CD4-positive, alpha-beta memory T cell (primary cell): Measurements from ENCODE around the gene RAP1A. TPM values are rescaled to one million over a fixed set of nuclear protein-coding genes. Genes with fewer than 3 reads are reported as not detected.
"Not testable (repeated sequence)": the region's sequence is repeated elsewhere in the genome, so short reads cannot be mapped to it uniquely, and the experiment has no call there.

Experiments
- CTCF ChIA-PET: fragments of 350-600 bp; sonication (Branson Sonifier 250); formaldehyde crosslinking; loops from one replicate; lab custom pipeline; 2021; ENCODE audit warnings: inconsistent platforms; ENCODE audit not compliant: partially characterized antibody; lab: Charles Lee
- POLR2A ChIA-PET: fragments of 350-600 bp; sonication (Branson Sonifier 250); formaldehyde crosslinking; loops from one replicate; lab custom pipeline; 2021; ENCODE audit not compliant: partially characterized antibody; lab: Charles Lee
- DNase-seq, 5 donors: peaks; one replicate each; pipeline versions ENCODE4 v3.0.0 to v3.0.0-alpha.2; 2020 to 2022; ENCODE audit warnings: mixed read lengths in 1 of 5
- H3K27ac ChIP-seq: one replicate; pipeline ENCODE4 v1.7.0; 2013; ENCODE audit warnings: low read depth, low read length
- H3K27me3 ChIP-seq: 2 replicates; pipeline ENCODE4 v1.7.0; 2013; ENCODE audit warnings: mild to moderate bottlenecking, low read length, moderate library complexity; ENCODE audit not compliant: insufficient read depth
- H3K36me3 ChIP-seq: 2 replicates; pipeline ENCODE4 v1.7.0; 2013; ENCODE audit warnings: mild to moderate bottlenecking, low read length, moderate library complexity; ENCODE audit not compliant: insufficient read depth
- H3K4me1 ChIP-seq: 2 replicates; pipeline ENCODE4 v1.7.0; 2013; ENCODE audit warnings: mild to moderate bottlenecking, low read length, moderate library complexity; ENCODE audit not compliant: insufficient read depth
- H3K4me3 ChIP-seq, 2 donors: one replicate each; pipeline ENCODE4 v1.7.0; 2013; ENCODE audit warnings: low read length in 2 of 2, mild to moderate bottlenecking in 1 of 2
- H3K9me3 ChIP-seq, 2 donors: one replicate each; pipeline ENCODE4 v1.7.0; 2013; ENCODE audit warnings: low read length in 2 of 2, control low read depth in 1 of 2; ENCODE audit not compliant: control insufficient read depth in 1 of 2
- H3K27ac Mint-ChIP-seq, 7 donors: one replicate each; pipeline ENCODE4 v1.8.0; 2020 to 2021; ENCODE audit warnings: mixed read lengths in 7 of 7, mild to moderate bottlenecking in 6 of 7, inconsistent platforms in 3 of 7, moderate library complexity in 3 of 7
- H3K27me3 Mint-ChIP-seq, 2 donors: one replicate each; pipeline ENCODE4 v1.8.0; 2020 to 2021; ENCODE audit warnings: mixed read lengths in 2 of 2
- H3K36me3 Mint-ChIP-seq, 2 donors: one replicate each; pipeline ENCODE4 v1.8.0; 2020 to 2021; ENCODE audit warnings: mixed read lengths in 2 of 2, inconsistent platforms in 1 of 2, mild to moderate bottlenecking in 1 of 2
- H3K4me1 Mint-ChIP-seq, 4 donors: one replicate each; pipeline ENCODE4 v1.8.0; 2020 to 2021; ENCODE audit warnings: mixed read lengths in 4 of 4, mild to moderate bottlenecking in 1 of 4
- H3K4me3 Mint-ChIP-seq, 8 donors: one replicate each; pipeline ENCODE4 v1.8.0; 2020 to 2021; ENCODE audit warnings: mixed read lengths in 8 of 8, mild to moderate bottlenecking in 7 of 8, moderate library complexity in 6 of 8, inconsistent platforms in 3 of 8
- H3K9me3 Mint-ChIP-seq, 8 donors: one replicate each; pipeline ENCODE4 v1.8.0; 2020 to 2021; ENCODE audit warnings: mixed read lengths in 8 of 8, mild to moderate bottlenecking in 5 of 8, inconsistent platforms in 3 of 8, moderate library complexity in 1 of 8
- intact Hi-C: fragments of 100-400 bp; cut with micrococcal nuclease; formaldehyde crosslinking; loops from one replicate; pipeline ENCODE4 v1.15.1; 2023
- polyA plus RNA-seq, 2 donors: library from polyadenylated mRNA; unstranded; fragments of 300-500 nt; fragmentation: Illumina TruSeq; gene quantifications; one replicate each; pipeline ENCODE4 v1.2.3, GENCODE V29; 2021
- total RNA-seq, 2 experiments: library from RNA; stranded (reverse); gene quantifications; one replicate each; pipeline ENCODE4 v1.2.3, GENCODE V29; 2021

The RAP1A gene
- total and polyA plus RNA-seq, 4 experiments from 2014 or later = 67.2 to 134 (median 108) TPM

- H3K4me3 ChIP-seq = no peak overlapping the region
- H3K27ac ChIP-seq = no peak overlapping the region
- Mint-ChIP-seq H3K36me3 (peaks cover 35 to 46% of the 10 kb centered on the region in 2 donors), H3K4me3 (peak overlapping the region in 5 of 8 donors; percentile 11 to 45 (median 29)), H3K27ac (peak overlapping the region in 5 of 7 donors; percentile 14 to 76 (median 54)), H3K9me3 (peaks cover 0 to 10% (median 4%) of the 10 kb centered on the region in 8 donors), H3K4me1 (peaks cover 56 to 87% (median 67%) of the 10 kb centered on the region in 4 donors), H3K27me3 (no peaks in the 10 kb centered on the region)
- ChIA-PET CTCF (no interaction called here), POLR2A (interaction anchor here (0.8 kb wide), 1 partner anchor 15 kb away, joined by 5 read pairs; no protein-coding TSS in a partner anchor)
- no peak for DNase-seq
- H3K9me3 ChIP-seq = no peaks in the 10 kb centered on the region
- intact Hi-C loops = no loop called here
- no peaks in the 10 kb centered on the region for H3K27me3 ChIP-seq
- peaks cover 3% of the 10 kb centered on the region for H3K36me3 ChIP-seq
- peaks cover 63% of the 10 kb centered on the region for H3K4me1 ChIP-seq
Observed at GRCh38 chr1:111672331-111672730, 52.7 kb downstream of the RAP1A start.

- DNase-seq = no peak
- Mint-ChIP-seq H3K36me3 (peaks cover 53 to 75% of the 10 kb centered on the region in 2 donors), H3K27me3 (no peaks in the 10 kb centered on the region), H3K9me3 (peaks cover 0 to 24% (median 11%) of the 10 kb centered on the region in 8 donors), H3K4me3 (no peak overlapping the region), H3K27ac (peak overlapping the region in 3 of 7 donors; percentile 18 to 35 (median 20)), H3K4me1 (peaks cover 35 to 59% (median 45%) of the 10 kb centered on the region in 4 donors)
- no peak overlapping the region for H3K27ac ChIP-seq
- ChIA-PET POLR2A (interaction anchor here (0.6 kb wide), 1 partner anchor 85 kb away, joined by 3 read pairs; no protein-coding TSS in a partner anchor), CTCF (interaction anchor here (1.1 to 2.2 kb wide), 2 partner anchors 27 to 170 kb away, joined by 3 to 6 read pairs; no protein-coding TSS in a partner anchor)
- no peak overlapping the region for H3K4me3 ChIP-seq
- intact Hi-C loops = no loop called here
- H3K4me1 ChIP-seq = peaks cover 24% of the 10 kb centered on the region
- H3K9me3 ChIP-seq = no peaks in the 10 kb centered on the region
- H3K27me3 ChIP-seq = no peaks in the 10 kb centered on the region
- peaks cover 3% of the 10 kb centered on the region for H3K36me3 ChIP-seq
Observed at GRCh38 chr1:111677604-111678003, 58.0 kb downstream of the RAP1A start.

GRCh38 chr1:111679541-111679940, 60.0 kb downstream of the RAP1A start:
- Histone ChIP-seq H3K9me3 (peaks cover 0 to 1% of the 10 kb centered on the region in 2 donors), H3K36me3 (peaks cover 3% of the 10 kb centered on the region), H3K27ac (no peak overlapping the region), H3K4me1 (peaks cover 6% of the 10 kb centered on the region), H3K27me3 (no peaks in the 10 kb centered on the region), H3K4me3 (no peak overlapping the region)
- Mint-ChIP-seq H3K9me3 (peaks cover 0 to 41% (median 22%) of the 10 kb centered on the region in 8 donors), H3K4me3 (no peak overlapping the region), H3K4me1 (peaks cover 27 to 60% (median 39%) of the 10 kb centered on the region in 4 donors), H3K27me3 (no peaks in the 10 kb centered on the region), H3K36me3 (peaks cover 61 to 74% of the 10 kb centered on the region in 2 donors), H3K27ac (peak overlapping the region in 1 of 7 donors; percentile 53)
- intact Hi-C loops = no loop called here
- POLR2A ChIA-PET = no interaction called here
- no peak for DNase-seq
- CTCF ChIA-PET = interaction anchor here (0.7 to 1.1 kb wide), 3 partner anchors 10 to 171 kb away, joined by 3 to 6 read pairs (median 3); no protein-coding TSS in a partner anchor

GRCh38 chr1:111680212-111680800, 60.7 kb downstream of the RAP1A start:
- peak overlapping the region in 3 of 7 donors; percentile 18 to 69 (median 52) for H3K27ac Mint-ChIP-seq
- H3K4me1 ChIP-seq, H3K27ac ChIP-seq, H3K27me3 ChIP-seq, H3K4me3 ChIP-seq, DNase-seq, H3K36me3 ChIP-seq, H3K27me3 Mint-ChIP-seq, intact Hi-C loops, H3K9me3 ChIP-seq: not testable (repeated sequence)
- peaks cover 26 to 58% (median 37%) of the 10 kb centered on the region in 4 donors for H3K4me1 Mint-ChIP-seq
- ChIA-PET POLR2A (interaction anchor here (1.1 kb wide), 1 partner anchor 15 kb away, joined by 3 read pairs; no protein-coding TSS in a partner anchor), CTCF (interaction anchor here (0.7 to 1.0 kb wide), 3 partner anchors 11 to 36 kb away, joined by 3 read pairs; no protein-coding TSS in a partner anchor)
- peak overlapping the region in 2 of 8 donors; percentile 38 to 43 for H3K4me3 Mint-ChIP-seq
- H3K9me3 Mint-ChIP-seq = peaks cover 0 to 48% (median 28%) of the 10 kb centered on the region in 8 donors
- H3K36me3 Mint-ChIP-seq = peaks cover 63 to 69% of the 10 kb centered on the region in 2 donors

GRCh38 chr1:111685293-111686153, 65.9 kb downstream of the RAP1A start:
- DNase-seq, H3K27me3 Mint-ChIP-seq, H3K36me3 ChIP-seq, H3K27me3 ChIP-seq, CTCF ChIA-PET, H3K27ac ChIP-seq, H3K9me3 ChIP-seq, H3K4me3 ChIP-seq: not testable (repeated sequence)
- H3K4me3 Mint-ChIP-seq = peak overlapping the region in 1 of 8 donors; percentile 4
- POLR2A ChIA-PET = interaction anchor here (0.6 kb wide), 1 partner anchor 79 kb away, joined by 3 read pairs; no protein-coding TSS in a partner anchor
- intact Hi-C loops = loop anchor here (1.0 kb wide), 1 partner anchor 10 kb away; no protein-coding TSS in a partner anchor
- peaks cover 25% of the 10 kb centered on the region for H3K4me1 ChIP-seq
- peak overlapping the region in 3 of 7 donors; percentile 57 to 73 (median 62) for H3K27ac Mint-ChIP-seq
- peaks cover 33 to 72% (median 49%) of the 10 kb centered on the region in 4 donors for H3K4me1 Mint-ChIP-seq
- peaks cover 0 to 37% (median 24%) of the 10 kb centered on the region in 8 donors for H3K9me3 Mint-ChIP-seq
- H3K36me3 Mint-ChIP-seq = peaks cover 25 to 44% of the 10 kb centered on the region in 2 donors

GRCh38 chr1:111690306-111690617, 70.7 kb downstream of the RAP1A start:
- H3K27me3 Mint-ChIP-seq = no peaks in the 10 kb centered on the region
- peaks cover 46 to 78% (median 67%) of the 10 kb centered on the region in 4 donors for H3K4me1 Mint-ChIP-seq
- intact Hi-C loops = loop anchor here (10.0 kb wide), 1 partner anchor 65 kb away; no protein-coding TSS in a partner anchor
- no peak overlapping the region for H3K4me3 ChIP-seq
- H3K9me3 Mint-ChIP-seq = peaks cover 0 to 6% (median under 1%) of the 10 kb centered on the region in 8 donors
- H3K36me3 ChIP-seq = peaks cover 22% of the 10 kb centered on the region
- peaks cover 54% of the 10 kb centered on the region for H3K4me1 ChIP-seq
- H3K9me3 ChIP-seq = no peaks in the 10 kb centered on the region
- H3K4me3 Mint-ChIP-seq = peak overlapping the region in 2 of 8 donors; percentile 4 to 61
- CTCF ChIA-PET = interaction anchor here (0.8 to 2.0 kb wide), 8 partner anchors 9 to 182 kb away, joined by 3 to 13 read pairs (median 4); no protein-coding TSS in a partner anchor
- no peak for DNase-seq
- H3K27ac Mint-ChIP-seq = peak overlapping the region; percentile 2 to 76 (median 32)
- no peaks in the 10 kb centered on the region for H3K27me3 ChIP-seq
- peaks cover 27 to 56% of the 10 kb centered on the region in 2 donors for H3K36me3 Mint-ChIP-seq
- POLR2A ChIA-PET = interaction anchor here (0.8 to 1.9 kb wide), 3 partner anchors 16 to 182 kb away, joined by 3 to 7 read pairs (median 3); no protein-coding TSS in a partner anchor
- H3K27ac ChIP-seq = no peak overlapping the region
